Measurements from ENCODE around the gene CDH1. TPM values are rescaled to one million over a fixed set of nuclear protein-coding genes. Genes with fewer than 3 reads are reported as not detected.
A peak's percentile ranks its signal among the peaks of the same experiment; 100 is the strongest.

Gene CDH1
- total and polyA plus RNA-seq, 2 experiments from 2014 or later, result 64.1 to 142 TPM

DNA sequence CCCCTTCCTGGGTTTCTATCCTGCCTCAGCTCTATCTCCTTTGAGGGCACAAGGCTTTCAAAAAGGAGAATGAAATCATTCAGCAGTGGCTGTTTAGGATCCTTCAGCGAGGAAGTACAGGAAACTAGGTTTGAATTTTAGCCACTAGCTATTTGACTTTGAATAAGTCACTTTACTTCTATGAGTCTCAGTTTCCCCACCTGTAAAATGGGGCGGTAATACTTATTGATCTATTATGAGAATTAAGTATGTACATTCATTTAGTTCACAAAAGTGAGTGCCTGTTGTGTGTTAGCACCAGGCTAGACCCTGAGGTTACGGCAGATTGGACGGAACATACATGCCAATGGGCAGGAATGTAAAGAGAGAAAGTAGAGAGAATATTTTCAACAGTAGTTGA, 6.6 kb downstream of the CDH1 start:
- Histone ChIP-seq H3K4me3 (no peak overlapping the region), H4K20me1 (replicated peaks; ENCODE audit: insufficient read depth) (peaks cover 33% of the 10 kb centered on the region), H3K27ac (ENCODE audit: low read depth) (peak overlapping the region; percentile 82; the same call in 1 of the 2 replicates), H3K9me2 (ENCODE audit: insufficient read depth) (no peaks in the 10 kb centered on the region), H3K4me1 (ENCODE audit: insufficient read depth) (peaks cover 55% of the 10 kb centered on the region), H2AFZ (no peak overlapping the region), H3F3A (replicated peaks; ENCODE audit: low read depth) (peaks cover 16% of the 10 kb centered on the region; the same call in 1 of the 2 replicates), H3K27me3 (ENCODE audit: insufficient read depth) (no peaks in the 10 kb centered on the region), H3K36me3 (ENCODE audit: insufficient read depth) (peaks cover 11% of the 10 kb centered on the region; the same call in 1 of the 2 replicates), H3K4me2 (peak overlapping the region; percentile 78), H3K79me2 (replicated peaks; ENCODE audit: insufficient read depth) (peaks cover 85% of the 10 kb centered on the region)
- Mint-ChIP-seq H3K4me1 (peaks cover 67% of the 10 kb centered on the region), H3K27ac (peak overlapping the region; percentile 97), H3K36me3 (ENCODE audit: low read depth) (peaks cover 45% of the 10 kb centered on the region), H3K9me3 (no peaks in the 10 kb centered on the region), H3K4me3 (no peak overlapping the region; the same call in 2 of the 3 replicates), H3K27me3 (ENCODE audit: insufficient read depth, low read depth, poor library complexity) (peaks cover 15% of the 10 kb centered on the region)
- ATAC-seq (peak; percentile 2; the same call in 1 of the 3 replicates), DNase-seq (ENCODE audit: low spot score) (peak; percentile 38)
- TF ChIP-seq POLR2AphosphoS5 (IDR thresholded peaks at IDR 0.05; ENCODE audit: low read depth) (no peak), ZNF462 (CRISPR knock-in tag; IDR thresholded peaks at IDR 0.05) (no peak), CREB1 (CRISPR knock-in tag; IDR thresholded peaks at IDR 0.05; ENCODE audit: low read depth) (no peak), ETS1 (IDR thresholded peaks at IDR 0.05) (no peak), STAT1 (IDR thresholded peaks at IDR 0.05; ENCODE audit: unreplicated experiment) (no peak), NANOG (IDR thresholded peaks at IDR 0.05; ENCODE audit: borderline replicate concordance) (no peak), EZH2 (IDR thresholded peaks at IDR 0.05; ENCODE audit: low read depth, unreplicated experiment) (no peak), ZNF114 (CRISPR knock-in tag; IDR thresholded peaks at IDR 0.05) (no peak), EZH2phosphoT487 (IDR thresholded peaks at IDR 0.05; ENCODE audit: unreplicated experiment) (no peak)

Measured in GM23338 (cell line).